KOPT-K1 (cell line): Measurements from ENCODE around the gene TRAF7.

ENCODE experiments used
- H3K27ac ChIP-seq: fragments of 200-600 bp; sonication (generic); 2 replicates; pipeline ENCODE4 v1.5.1; 2016; ENCODE audit warnings: antibody characterized with exemption, mild to moderate bottlenecking, low read depth, low read length; ENCODE audit not compliant: poor library complexity, severe bottlenecking
- H3K36me3 ChIP-seq: fragments of 200-600 bp; sonication (generic); 2 replicates; pipeline ENCODE4 v1.5.1; 2017; ENCODE audit warnings: antibody characterized with exemption, mild to moderate bottlenecking, low read length, moderate library complexity; ENCODE audit not compliant: insufficient read depth
- H3K9me3 ChIP-seq: fragments of 200-600 bp; sonication (generic); 2 replicates; pipeline ENCODE4 v1.5.1; 2017; ENCODE audit warnings: antibody characterized with exemption, low read length, mild to moderate bottlenecking; ENCODE audit not compliant: insufficient read depth, poor library complexity, severe bottlenecking

Gene TRAF7

GRCh38 chr16:2177561-2177960 is 22.0 kb downstream of the TRAF7 start:
- H3K9me3 ChIP-seq, result no peaks in the 10 kb centered on the region
- no peak overlapping the region for H3K27ac ChIP-seq
- H3K36me3 ChIP-seq, result peaks cover 56% of the 10 kb centered on the region

- H3K36me3 ChIP-seq, result peaks cover 46% of the 10 kb centered on the region
- H3K9me3 ChIP-seq, result no peaks in the 10 kb centered on the region
- no peak overlapping the region for H3K27ac ChIP-seq
Measured at GRCh38 chr16:2178321-2179106, 22.9 kb downstream of the TRAF7 start.

- Histone ChIP-seq H3K36me3 (peaks cover 42% of the 10 kb centered on the region), H3K27ac (no peak overlapping the region), H3K9me3 (no peaks in the 10 kb centered on the region)
Measured at GRCh38 chr16:2179107-2179501, 23.5 kb downstream of the TRAF7 start.

GRCh38 chr16:2179576-2179975 is 24.0 kb downstream of the TRAF7 start:
- peaks cover 38% of the 10 kb centered on the region for H3K36me3 ChIP-seq
- H3K27ac ChIP-seq, result no peak overlapping the region
- no peaks in the 10 kb centered on the region for H3K9me3 ChIP-seq

- no peak overlapping the region for H3K27ac ChIP-seq
- peaks cover 29% of the 10 kb centered on the region for H3K36me3 ChIP-seq
- no peaks in the 10 kb centered on the region for H3K9me3 ChIP-seq
Measured at GRCh38 chr16:2180461-2180860, 24.9 kb downstream of the TRAF7 start.

- Histone ChIP-seq H3K27ac (no peak overlapping the region), H3K9me3 (no peaks in the 10 kb centered on the region), H3K36me3 (peaks cover 21% of the 10 kb centered on the region; the same call in 1 of the 2 replicates)
Measured at GRCh38 chr16:2180962-2181923, 25.7 kb downstream of the TRAF7 start.

GRCh38 chr16:2181952-2182351 is 26.4 kb downstream of the TRAF7 start:
- Histone ChIP-seq H3K36me3 (peaks cover 14% of the 10 kb centered on the region; the same call in 1 of the 2 replicates), H3K27ac (no peak overlapping the region), H3K9me3 (no peaks in the 10 kb centered on the region)

- no peak overlapping the region for H3K27ac ChIP-seq
- H3K9me3 ChIP-seq, result no peaks in the 10 kb centered on the region
- no peaks in the 10 kb centered on the region; the same call in 1 of the 2 replicates for H3K36me3 ChIP-seq
Measured at GRCh38 chr16:2183671-2184070, 28.1 kb downstream of the TRAF7 start.

- H3K27ac ChIP-seq, result no peak overlapping the region
- H3K9me3 ChIP-seq, result no peaks in the 10 kb centered on the region
- H3K36me3 ChIP-seq, result no peaks in the 10 kb centered on the region; the same call in 1 of the 2 replicates
Measured at GRCh38 chr16:2184346-2184745, 28.8 kb downstream of the TRAF7 start.

GRCh38 chr16:2184962-2185361 is 29.4 kb downstream of the TRAF7 start:
- Histone ChIP-seq H3K27ac (no peak overlapping the region), H3K9me3 (no peaks in the 10 kb centered on the region), H3K36me3 (no peaks in the 10 kb centered on the region; the same call in 1 of the 2 replicates)

- Histone ChIP-seq H3K9me3 (no peaks in the 10 kb centered on the region), H3K27ac (no peak overlapping the region), H3K36me3 (no peaks in the 10 kb centered on the region; the same call in 1 of the 2 replicates)
Measured at GRCh38 chr16:2186064-2186463, 30.5 kb downstream of the TRAF7 start.

GRCh38 chr16:2186505-2186904 is 30.9 kb downstream of the TRAF7 start:
- no peak overlapping the region for H3K27ac ChIP-seq
- H3K9me3 ChIP-seq, result no peaks in the 10 kb centered on the region
- no peaks in the 10 kb centered on the region; the same call in 1 of the 2 replicates for H3K36me3 ChIP-seq

GRCh38 chr16:2187212-2187611 is 31.6 kb downstream of the TRAF7 start:
- Histone ChIP-seq H3K9me3 (no peaks in the 10 kb centered on the region), H3K36me3 (no peaks in the 10 kb centered on the region; the same call in 1 of the 2 replicates), H3K27ac (no peak overlapping the region)

- H3K36me3 ChIP-seq, result no peaks in the 10 kb centered on the region
- H3K9me3 ChIP-seq, result no peaks in the 10 kb centered on the region
- H3K27ac ChIP-seq, result no peak overlapping the region
Measured at GRCh38 chr16:2188395-2188794, 32.8 kb downstream of the TRAF7 start.

GRCh38 chr16:2189252-2189893 is 33.8 kb downstream of the TRAF7 start:
- H3K9me3 ChIP-seq, result no peaks in the 10 kb centered on the region
- no peaks in the 10 kb centered on the region for H3K36me3 ChIP-seq
- no peak overlapping the region for H3K27ac ChIP-seq
